ENCODE data around the gene IQSEC2. TPM values are rescaled to one million over a fixed set of nuclear protein-coding genes. Genes with fewer than 3 reads are reported as not detected.

The IQSEC2 gene
- total RNA-seq, 1 experiment from 2014 or later = 45.7 TPM

GRCh38 chrX:53249408-53250042 lies 31.9 kb downstream of the IQSEC2 start:
- peak in 1 of 2 experiments; percentile 30 for DNase-seq
- Histone ChIP-seq H2AFZ (no peak overlapping the region), H3K27ac (no peak overlapping the region), H3K4me1 (replicated peaks; ENCODE audit: insufficient read depth) (no peaks in the 10 kb centered on the region), H3F3A (ENCODE audit: insufficient read depth, low read depth) (no peaks in the 10 kb centered on the region), H3K27me3 (ENCODE audit: insufficient read depth, low read depth) (no peaks in the 10 kb centered on the region), H3K36me3 (ENCODE audit: low read depth) (no peaks in the 10 kb centered on the region), H3K4me2 (no peak overlapping the region), H3K4me3 (no peak overlapping the region), H3K9me2 (ENCODE audit: insufficient read depth) (no peaks in the 10 kb centered on the region), H3K79me2 (ENCODE audit: low read depth) (no peaks in the 10 kb centered on the region), H4K20me1 (ENCODE audit: insufficient read depth) (no peaks in the 10 kb centered on the region), H3K9me3 (ENCODE audit: insufficient read depth, low read depth) (no peaks in the 10 kb centered on the region)
- POLR2A ChIA-PET (ENCODE audit: unreplicated experiment) = no interaction called here
- intact Hi-C loops (cut with micrococcal nuclease; ENCODE audit: unreplicated experiment) = loop anchor here (10.0 kb wide), 1 partner anchor 75 kb away; no protein-coding TSS in a partner anchor
- CTCF ChIA-PET = interaction anchor here (0.5 to 0.6 kb wide), 3 partner anchors 152 to 168 kb away, joined by 3 to 27 read pairs (median 10); no protein-coding TSS in a partner anchor
- TF ChIP-seq, protein P1, sequence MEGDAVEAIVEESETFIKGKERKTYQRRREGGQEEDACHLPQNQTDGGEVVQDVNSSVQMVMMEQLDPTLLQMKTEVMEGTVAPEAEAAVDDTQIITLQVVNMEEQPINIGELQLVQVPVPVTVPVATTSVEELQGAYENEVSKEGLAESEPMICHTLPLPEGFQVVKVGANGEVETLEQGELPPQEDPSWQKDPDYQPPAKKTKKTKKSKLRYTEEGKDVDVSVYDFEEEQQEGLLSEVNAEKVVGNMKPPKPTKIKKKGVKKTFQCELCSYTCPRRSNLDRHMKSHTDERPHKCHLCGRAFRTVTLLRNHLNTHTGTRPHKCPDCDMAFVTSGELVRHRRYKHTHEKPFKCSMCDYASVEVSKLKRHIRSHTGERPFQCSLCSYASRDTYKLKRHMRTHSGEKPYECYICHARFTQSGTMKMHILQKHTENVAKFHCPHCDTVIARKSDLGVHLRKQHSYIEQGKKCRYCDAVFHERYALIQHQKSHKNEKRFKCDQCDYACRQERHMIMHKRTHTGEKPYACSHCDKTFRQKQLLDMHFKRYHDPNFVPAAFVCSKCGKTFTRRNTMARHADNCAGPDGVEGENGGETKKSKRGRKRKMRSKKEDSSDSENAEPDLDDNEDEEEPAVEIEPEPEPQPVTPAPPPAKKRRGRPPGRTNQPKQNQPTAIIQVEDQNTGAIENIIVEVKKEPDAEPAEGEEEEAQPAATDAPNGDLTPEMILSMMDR (conservative IDR thresholded peaks at IDR 0.05) = no peak
- TF ChIP-seq EZH2 (IDR thresholded peaks at IDR 0.05; ENCODE audit: low read depth) = no peak
- no TSS peak for BruUV-seq (replicated peaks)

GRCh38 chrX:53247928-53248327 lies 33.5 kb downstream of the IQSEC2 start:
- no peaks in the 10 kb centered on the region for H3K36me3 ChIP-seq (ENCODE audit: low read depth)
- no peaks in the 10 kb centered on the region for H3K79me2 ChIP-seq (ENCODE audit: low read depth)
- TF ChIP-seq, protein P1 (conservative IDR thresholded peaks at IDR 0.05) = no peak
- no peak for TF ChIP-seq EZH2 (IDR thresholded peaks at IDR 0.05; ENCODE audit: low read depth)
- ChIA-PET POLR2A (ENCODE audit: unreplicated experiment) (no interaction called here), CTCF (no interaction called here)
- intact Hi-C loops (cut with micrococcal nuclease; ENCODE audit: unreplicated experiment) = loop anchor here (10.0 kb wide), 1 partner anchor 77 kb away; no protein-coding TSS in a partner anchor
- H3F3A ChIP-seq (ENCODE audit: insufficient read depth, low read depth) = no peaks in the 10 kb centered on the region
- DNase-seq = no peak
- H3K9me2 ChIP-seq (ENCODE audit: insufficient read depth) = no peaks in the 10 kb centered on the region
- no peak overlapping the region for H2AFZ ChIP-seq
- no peak overlapping the region for H3K27ac ChIP-seq
- H4K20me1 ChIP-seq (ENCODE audit: insufficient read depth) = no peaks in the 10 kb centered on the region
- no peak overlapping the region for H3K4me3 ChIP-seq
- no TSS peak for BruUV-seq (replicated peaks)
- no peaks in the 10 kb centered on the region for H3K9me3 ChIP-seq (ENCODE audit: insufficient read depth, low read depth)
- no peak overlapping the region for H3K4me2 ChIP-seq
- no peaks in the 10 kb centered on the region for H3K27me3 ChIP-seq (ENCODE audit: insufficient read depth, low read depth)
- H3K4me1 ChIP-seq (replicated peaks; ENCODE audit: insufficient read depth) = no peaks in the 10 kb centered on the region

DNA sequence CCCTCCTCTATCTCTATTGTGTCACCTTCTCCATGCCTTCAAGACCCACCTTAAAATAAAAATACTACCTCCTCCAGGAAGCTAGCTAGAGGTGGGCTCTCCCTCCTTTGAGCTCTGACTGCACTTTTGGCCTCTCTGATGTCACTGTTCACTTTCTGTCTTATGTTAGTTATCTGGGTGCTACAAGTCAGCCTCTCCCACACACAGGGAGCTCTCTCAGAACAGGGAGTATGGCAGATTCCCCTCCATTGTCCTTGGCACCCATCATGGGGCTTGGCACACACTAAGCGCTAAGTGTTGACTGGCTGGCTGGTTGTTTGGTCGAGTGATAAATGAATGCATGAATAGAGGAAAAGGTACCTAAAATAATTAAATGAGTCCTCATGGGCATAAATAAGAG lies 35.2 kb downstream of the IQSEC2 start:
- intact Hi-C loops (cut with micrococcal nuclease; ENCODE audit: unreplicated experiment) = loop anchor here (10.0 kb wide), 1 partner anchor 79 kb away; no protein-coding TSS in a partner anchor
- Histone ChIP-seq H4K20me1 (ENCODE audit: insufficient read depth) (no peaks in the 10 kb centered on the region), H2AFZ (no peak overlapping the region), H3K4me1 (replicated peaks; ENCODE audit: insufficient read depth) (no peaks in the 10 kb centered on the region), H3K27ac (no peak overlapping the region), H3K9me2 (ENCODE audit: insufficient read depth) (no peaks in the 10 kb centered on the region), H3K36me3 (ENCODE audit: low read depth) (no peaks in the 10 kb centered on the region), H3K4me2 (no peak overlapping the region), H3K4me3 (no peak overlapping the region), H3K9me3 (ENCODE audit: insufficient read depth, low read depth) (no peaks in the 10 kb centered on the region), H3K27me3 (ENCODE audit: insufficient read depth, low read depth) (no peaks in the 10 kb centered on the region), H3F3A (ENCODE audit: insufficient read depth, low read depth) (no peaks in the 10 kb centered on the region), H3K79me2 (ENCODE audit: low read depth) (no peaks in the 10 kb centered on the region)
- ChIA-PET POLR2A (ENCODE audit: unreplicated experiment) (no interaction called here), CTCF (no interaction called here)
- TF ChIP-seq, protein P1 (conservative IDR thresholded peaks at IDR 0.05) = no peak
- TF ChIP-seq EZH2 (IDR thresholded peaks at IDR 0.05; ENCODE audit: low read depth) = no peak
- DNase-seq = no peak
- no TSS peak for BruUV-seq (replicated peaks)

All from PC-9 (cell line).